Neural cell (in vitro differentiated cells): ENCODE results near the gene ZNF512B. TPM values are rescaled to one million over a fixed set of nuclear protein-coding genes. Genes with fewer than 3 reads are reported as not detected.
A peak's percentile ranks its signal among the peaks of the same experiment; 100 is the strongest.

Experiments
- H2AFZ ChIP-seq: fragments of 200-600, 300-800 bp; sonication (generic), shearing (Covaris generic); 2 replicates; pipeline ENCODE4 v1.6.0; 2014; ENCODE audit warnings: low read depth, mild to moderate bottlenecking, antibody characterized with exemption, low read length, moderate library complexity
- H3F3A ChIP-seq: fragments of 200-600 bp; shearing (Covaris generic); 2 replicates; pipeline ENCODE4 v1.6.1; 2016; ENCODE audit warnings: mild to moderate bottlenecking, moderate library complexity, mixed read lengths, antibody characterized with exemption, low read length; ENCODE audit not compliant: insufficient read depth, poor library complexity, severe bottlenecking
- H3K27ac ChIP-seq: fragments of 200-600, 300-800 bp; sonication (generic), shearing (Covaris generic); 2 replicates; pipeline ENCODE4 v1.5.1; 2014; ENCODE audit warnings: mild to moderate bottlenecking, low read length, moderate library complexity
- H3K27me3 ChIP-seq: fragments of 300-800, 200-600 bp; sonication (generic), shearing (Covaris generic); 2 replicates; pipeline ENCODE4 v1.6.0; 2014; ENCODE audit warnings: mild to moderate bottlenecking, low read depth, low read length, moderate library complexity; ENCODE audit not compliant: insufficient read depth
- H3K36me3 ChIP-seq: fragments of 300-800, 200-600 bp; sonication (generic), shearing (Covaris generic); 2 replicates; pipeline ENCODE4 v1.5.1; 2014; ENCODE audit warnings: mild to moderate bottlenecking, antibody characterized with exemption, low read length, moderate library complexity; ENCODE audit not compliant: insufficient read depth
- H3K4me2 ChIP-seq: fragments of 300-800, 200-600 bp; sonication (generic), shearing (Covaris generic); 2 replicates; pipeline ENCODE4 v1.6.0; 2014; ENCODE audit warnings: mild to moderate bottlenecking, low read length
- H3K4me3 ChIP-seq: fragments of 300-800, 200-600 bp; sonication (generic), shearing (Covaris generic); 2 replicates; pipeline ENCODE4 v1.5.1; 2014; ENCODE audit warnings: mild to moderate bottlenecking, low read length, moderate library complexity
- H3K79me2 ChIP-seq: fragments of 200-600 bp; shearing (Covaris generic); replicated peaks from 2 replicates; pipeline ENCODE4 v1.6.0; 2014; ENCODE audit warnings: mild to moderate bottlenecking, low read length, moderate library complexity; ENCODE audit not compliant: insufficient read depth
- H3K9ac ChIP-seq: fragments of 300-800, 200-600 bp; sonication (generic), shearing (Covaris generic); 2 replicates; pipeline ENCODE4 v1.6.1; 2016; ENCODE audit warnings: mild to moderate bottlenecking, low read length, mixed read lengths
- H3K9me2 ChIP-seq: fragments of 200-600 bp; shearing (Covaris generic); 2 replicates; pipeline ENCODE4 v1.6.1; 2016; ENCODE audit warnings: mild to moderate bottlenecking, low read length, mixed read lengths; ENCODE audit not compliant: insufficient read depth
- H3K9me3 ChIP-seq: fragments of 200-600, 300-800 bp; sonication (generic), shearing (Covaris generic); 2 replicates; pipeline ENCODE4 v1.6.1; 2016; ENCODE audit warnings: mild to moderate bottlenecking, mixed run types, low read length, moderate library complexity, mixed read lengths
- H4K20me1 ChIP-seq: fragments of 200-600 bp; shearing (Covaris generic); 2 replicates; pipeline ENCODE4 v1.6.1; 2016; ENCODE audit warnings: mild to moderate bottlenecking, mixed run types; ENCODE audit not compliant: insufficient read depth
- EP300 ChIP-seq: fragments of 450-650 bp; conservative IDR thresholded peaks from 2 replicates; pipeline ENCODE4 v1.6.1; 2014; ENCODE audit warnings: antibody characterized with exemption, mild to moderate bottlenecking, moderate library complexity; ENCODE audit not compliant: poor library complexity, severe bottlenecking
- EZH2 ChIP-seq: fragments of 200-600, 300-800 bp; shearing (Covaris generic), sonication (generic); IDR thresholded peaks from 2 replicates; pipeline ENCODE4 v1.6.1; 2014; ENCODE audit warnings: antibody characterized with exemption, low read length, borderline replicate concordance, mild to moderate bottlenecking; ENCODE audit not compliant: insufficient read depth, poor library complexity, severe bottlenecking
- MXI1 ChIP-seq: fragments of 450-650 bp; conservative IDR thresholded peaks from 2 replicates; pipeline ENCODE4 v1.6.1; 2014; ENCODE audit warnings: antibody characterized with exemption, mild to moderate bottlenecking; ENCODE audit not compliant: poor library complexity, severe bottlenecking
- POLR2AphosphoS5 ChIP-seq: IDR thresholded peaks from 2 replicates; pipeline ENCODE4 v1.6.1; 2012
- RAD21 ChIP-seq: fragments of 450-650 bp; conservative IDR thresholded peaks from 2 replicates; pipeline ENCODE4 v1.6.1; 2014; ENCODE audit warnings: antibody characterized with exemption, mild to moderate bottlenecking, moderate library complexity
- SMC3 ChIP-seq: fragments of 450-650 bp; conservative IDR thresholded peaks from 2 replicates; pipeline ENCODE4 v1.6.1; 2014; ENCODE audit warnings: antibody characterized with exemption, mild to moderate bottlenecking, moderate library complexity; ENCODE audit not compliant: poor library complexity
- TAF1 ChIP-seq: IDR thresholded peaks from 2 replicates; pipeline ENCODE4 v1.6.1; 2012; ENCODE audit warnings: low read depth
- polyA plus RNA-seq: library from polyadenylated mRNA; depleted of rRNA; stranded (reverse); fragments of >200 nt; gene quantifications from 2 replicates; pipeline ENCODE4 v1.2.3, GENCODE V29; 2014
- TF ChIP-seq, protein P1 (sequence below): IDR thresholded peaks from 2 replicates; pipeline ENCODE4 v1.6.1; 2012; ENCODE audit warnings: borderline replicate concordance
- TF ChIP-seq, protein P2 (sequence below): fragments of 450-650 bp; IDR thresholded peaks from 2 replicates; pipeline ENCODE4 v1.5.1; 2014; ENCODE audit warnings: antibody characterized with exemption, mild to moderate bottlenecking, moderate library complexity; ENCODE audit not compliant: poor library complexity, severe bottlenecking

The ZNF512B gene
- polyA plus RNA-seq, 1 donor from 2014 or later = 25.7 TPM

DNA sequence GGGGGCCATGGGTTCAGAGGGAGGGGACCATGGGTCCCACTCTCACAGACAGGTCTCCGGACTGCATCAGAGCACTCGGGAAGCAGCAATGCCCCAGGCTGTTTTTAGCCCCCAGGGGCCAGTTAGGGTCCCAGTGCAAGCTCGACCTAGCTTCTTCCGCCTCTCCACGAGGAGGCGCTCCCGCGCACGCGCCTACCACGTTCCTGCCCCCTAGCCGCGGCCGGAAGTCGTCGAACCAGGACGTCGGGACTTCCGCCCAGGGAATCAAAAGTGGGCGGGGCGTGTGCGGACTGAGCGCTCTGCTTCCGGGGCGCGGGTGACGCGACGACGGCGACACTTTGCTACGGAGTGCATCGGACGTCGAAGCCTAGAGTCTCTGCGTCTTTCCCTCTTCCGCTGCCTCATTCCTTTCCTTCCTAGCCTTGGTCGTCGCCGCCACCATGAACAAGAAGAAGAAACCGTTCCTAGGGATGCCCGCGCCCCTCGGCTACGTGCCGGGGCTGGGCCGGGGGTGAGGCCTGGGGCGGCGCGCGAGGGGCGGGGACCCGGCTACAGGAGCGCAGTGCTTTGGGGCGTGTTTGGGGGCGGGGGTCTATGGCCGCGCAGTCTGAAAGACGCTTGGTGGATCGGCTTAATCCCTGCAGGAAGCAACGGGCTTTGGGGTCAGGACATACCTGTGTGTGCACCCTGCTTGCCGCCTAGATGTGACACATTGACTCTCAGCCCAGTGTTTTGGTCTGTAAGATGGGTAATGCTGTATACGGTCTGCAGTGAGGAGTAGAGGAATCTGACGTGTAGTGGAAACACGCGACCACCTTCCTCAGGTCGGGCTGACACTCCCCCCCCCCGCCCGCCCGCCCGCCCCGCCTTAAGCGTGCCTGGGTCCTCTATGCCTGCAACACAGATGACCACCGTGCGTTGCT is 11.3 kb upstream of the ZNF512B start, which contains the start of gene PRPF6:
TSS of gene PRPF6 (plus strand) at position 327 of the 923 bp plus-strand sequence. CDS start at position 441, 114 bp downstream.
- no peaks in the 10 kb centered on the region for H3F3A ChIP-seq
- peak within 1 kb of the TSS; percentile 96 for H3K4me3 ChIP-seq
- peaks cover 19% of the 10 kb centered on the region for H3K79me2 ChIP-seq
- no peaks in the 10 kb centered on the region for H3K9me2 ChIP-seq
- no peaks in the 10 kb centered on the region for H3K36me3 ChIP-seq
- no peaks in the 10 kb centered on the region for H4K20me1 ChIP-seq
- H3K9ac ChIP-seq = peak within 1 kb of the TSS; percentile 90
- H3K27ac ChIP-seq = peak within 1 kb of the TSS; percentile 89
- TF ChIP-seq, protein P1, sequence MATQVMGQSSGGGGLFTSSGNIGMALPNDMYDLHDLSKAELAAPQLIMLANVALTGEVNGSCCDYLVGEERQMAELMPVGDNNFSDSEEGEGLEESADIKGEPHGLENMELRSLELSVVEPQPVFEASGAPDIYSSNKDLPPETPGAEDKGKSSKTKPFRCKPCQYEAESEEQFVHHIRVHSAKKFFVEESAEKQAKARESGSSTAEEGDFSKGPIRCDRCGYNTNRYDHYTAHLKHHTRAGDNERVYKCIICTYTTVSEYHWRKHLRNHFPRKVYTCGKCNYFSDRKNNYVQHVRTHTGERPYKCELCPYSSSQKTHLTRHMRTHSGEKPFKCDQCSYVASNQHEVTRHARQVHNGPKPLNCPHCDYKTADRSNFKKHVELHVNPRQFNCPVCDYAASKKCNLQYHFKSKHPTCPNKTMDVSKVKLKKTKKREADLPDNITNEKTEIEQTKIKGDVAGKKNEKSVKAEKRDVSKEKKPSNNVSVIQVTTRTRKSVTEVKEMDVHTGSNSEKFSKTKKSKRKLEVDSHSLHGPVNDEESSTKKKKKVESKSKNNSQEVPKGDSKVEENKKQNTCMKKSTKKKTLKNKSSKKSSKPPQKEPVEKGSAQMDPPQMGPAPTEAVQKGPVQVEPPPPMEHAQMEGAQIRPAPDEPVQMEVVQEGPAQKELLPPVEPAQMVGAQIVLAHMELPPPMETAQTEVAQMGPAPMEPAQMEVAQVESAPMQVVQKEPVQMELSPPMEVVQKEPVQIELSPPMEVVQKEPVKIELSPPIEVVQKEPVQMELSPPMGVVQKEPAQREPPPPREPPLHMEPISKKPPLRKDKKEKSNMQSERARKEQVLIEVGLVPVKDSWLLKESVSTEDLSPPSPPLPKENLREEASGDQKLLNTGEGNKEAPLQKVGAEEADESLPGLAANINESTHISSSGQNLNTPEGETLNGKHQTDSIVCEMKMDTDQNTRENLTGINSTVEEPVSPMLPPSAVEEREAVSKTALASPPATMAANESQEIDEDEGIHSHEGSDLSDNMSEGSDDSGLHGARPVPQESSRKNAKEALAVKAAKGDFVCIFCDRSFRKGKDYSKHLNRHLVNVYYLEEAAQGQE = peak; percentile 36
- TF ChIP-seq RAD21 (peak; percentile 53), TAF1 (no peak), MXI1 (peak; percentile 91), POLR2AphosphoS5 (peak; percentile 97), EZH2 (no peak), EP300 (peak; percentile 90), SMC3 (peak; percentile 74)
- TF ChIP-seq, protein P2, sequence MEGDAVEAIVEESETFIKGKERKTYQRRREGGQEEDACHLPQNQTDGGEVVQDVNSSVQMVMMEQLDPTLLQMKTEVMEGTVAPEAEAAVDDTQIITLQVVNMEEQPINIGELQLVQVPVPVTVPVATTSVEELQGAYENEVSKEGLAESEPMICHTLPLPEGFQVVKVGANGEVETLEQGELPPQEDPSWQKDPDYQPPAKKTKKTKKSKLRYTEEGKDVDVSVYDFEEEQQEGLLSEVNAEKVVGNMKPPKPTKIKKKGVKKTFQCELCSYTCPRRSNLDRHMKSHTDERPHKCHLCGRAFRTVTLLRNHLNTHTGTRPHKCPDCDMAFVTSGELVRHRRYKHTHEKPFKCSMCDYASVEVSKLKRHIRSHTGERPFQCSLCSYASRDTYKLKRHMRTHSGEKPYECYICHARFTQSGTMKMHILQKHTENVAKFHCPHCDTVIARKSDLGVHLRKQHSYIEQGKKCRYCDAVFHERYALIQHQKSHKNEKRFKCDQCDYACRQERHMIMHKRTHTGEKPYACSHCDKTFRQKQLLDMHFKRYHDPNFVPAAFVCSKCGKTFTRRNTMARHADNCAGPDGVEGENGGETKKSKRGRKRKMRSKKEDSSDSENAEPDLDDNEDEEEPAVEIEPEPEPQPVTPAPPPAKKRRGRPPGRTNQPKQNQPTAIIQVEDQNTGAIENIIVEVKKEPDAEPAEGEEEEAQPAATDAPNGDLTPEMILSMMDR = peak; percentile 98
- no peaks in the 10 kb centered on the region for H3K27me3 ChIP-seq
- peak within 1 kb of the TSS; percentile 98 for H3K4me2 ChIP-seq
- H3K9me3 ChIP-seq = no peaks in the 10 kb centered on the region
- peak within 1 kb of the TSS; percentile 33 for H2AFZ ChIP-seq

DNA sequence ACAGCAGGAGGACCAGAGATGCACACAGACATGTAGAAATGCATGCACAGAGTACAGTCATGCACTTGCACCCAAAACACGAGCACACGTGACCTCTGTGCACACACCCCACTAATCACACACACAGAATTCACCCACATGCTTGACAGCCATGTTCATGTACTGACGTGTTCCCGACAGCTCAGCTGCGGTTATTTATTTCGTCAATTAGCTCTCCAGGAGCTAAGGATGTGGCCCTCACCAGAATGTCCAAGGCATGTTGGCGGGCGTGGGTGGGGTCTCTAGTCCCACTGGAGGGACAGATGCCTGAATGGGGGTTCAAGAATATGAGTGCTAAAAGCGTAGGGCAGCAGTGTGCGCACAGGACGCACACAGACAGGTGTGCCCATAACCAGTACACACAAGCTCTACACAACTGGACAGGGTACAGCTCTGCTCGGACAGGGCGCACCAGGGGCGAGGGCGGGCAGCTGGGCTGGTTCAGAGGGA is 10.6 kb upstream of the ZNF512B start:
- no peaks in the 10 kb centered on the region for H3K36me3 ChIP-seq
- H3K9ac ChIP-seq = peak overlapping the region; percentile 84
- peak overlapping the region; percentile 96 for H3K4me3 ChIP-seq
- H3K27ac ChIP-seq = peak overlapping the region; percentile 65
- peaks cover 19% of the 10 kb centered on the region for H3K79me2 ChIP-seq
- no peaks in the 10 kb centered on the region for H3F3A ChIP-seq
- H3K4me2 ChIP-seq = peak overlapping the region; percentile 63
- H3K9me2 ChIP-seq = no peaks in the 10 kb centered on the region
- H3K27me3 ChIP-seq = no peaks in the 10 kb centered on the region
- peak overlapping the region; percentile 6 for H2AFZ ChIP-seq
- H4K20me1 ChIP-seq = no peaks in the 10 kb centered on the region
- TF ChIP-seq SMC3 = no peak
- peak; percentile 16 for TF ChIP-seq TAF1
- no peaks in the 10 kb centered on the region for H3K9me3 ChIP-seq
